Activated T-cell treated with anti-CD3 and anti-CD28 coated beads for 1 hour (primary cell): Measurements from ENCODE around the gene CHRM1.
"Not testable (repeated sequence)": the region's sequence is repeated elsewhere in the genome, so short reads cannot be mapped to it uniquely, and the experiment has no call there.

Source experiments
- DNase-seq: peaks from one replicate; pipeline ENCODE4 v3.0.0-alpha.2; 2020; ENCODE audit warnings: low read depth

CHRM1 gene

GRCh38 chr11:62921201-62921572 lies at the start of gene CHRM1:
Gene CHRM1 (minus strand): TSS chr11:62921363. CDS start chr11:62911100, 10,263 bp downstream.
- DNase-seq = no peak

GRCh38 chr11:62965574-62965973 lies 44.4 kb upstream of the CHRM1 start:
- DNase-seq = no peak

GRCh38 chr11:62962391-62962790 lies 41.2 kb upstream of the CHRM1 start:
- DNase-seq = no peak

DNA sequence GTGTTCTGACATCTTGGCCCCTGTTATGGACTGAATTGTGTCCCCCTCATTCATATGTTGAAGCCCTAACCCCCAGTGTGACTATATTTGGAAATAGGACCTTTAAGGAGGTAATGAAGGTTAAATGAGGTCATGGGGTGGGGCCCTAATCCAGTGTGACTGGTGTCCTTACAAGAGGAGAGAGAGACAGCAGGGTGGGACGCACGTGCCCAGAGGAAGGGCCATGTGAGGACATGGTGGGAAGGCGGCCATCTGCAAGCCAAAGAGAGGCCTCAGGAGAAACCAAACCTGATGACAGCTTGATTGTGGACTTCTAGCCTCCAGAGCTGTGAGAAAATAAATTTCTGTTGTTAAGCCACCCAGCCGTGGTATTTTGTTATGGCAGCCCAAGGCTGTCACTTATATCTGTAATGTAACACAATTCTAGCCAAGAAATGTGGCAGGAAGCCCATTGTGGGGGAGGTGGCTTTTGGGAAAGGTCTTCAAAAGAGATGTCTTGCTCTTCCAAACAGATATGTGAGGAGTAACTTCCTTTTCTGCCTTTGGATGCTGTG lies 39.9 kb upstream of the CHRM1 start:
- DNase-seq = no peak

GRCh38 chr11:62959422-62959980 lies 38.3 kb upstream of the CHRM1 start:
- DNase-seq = no peak

DNA sequence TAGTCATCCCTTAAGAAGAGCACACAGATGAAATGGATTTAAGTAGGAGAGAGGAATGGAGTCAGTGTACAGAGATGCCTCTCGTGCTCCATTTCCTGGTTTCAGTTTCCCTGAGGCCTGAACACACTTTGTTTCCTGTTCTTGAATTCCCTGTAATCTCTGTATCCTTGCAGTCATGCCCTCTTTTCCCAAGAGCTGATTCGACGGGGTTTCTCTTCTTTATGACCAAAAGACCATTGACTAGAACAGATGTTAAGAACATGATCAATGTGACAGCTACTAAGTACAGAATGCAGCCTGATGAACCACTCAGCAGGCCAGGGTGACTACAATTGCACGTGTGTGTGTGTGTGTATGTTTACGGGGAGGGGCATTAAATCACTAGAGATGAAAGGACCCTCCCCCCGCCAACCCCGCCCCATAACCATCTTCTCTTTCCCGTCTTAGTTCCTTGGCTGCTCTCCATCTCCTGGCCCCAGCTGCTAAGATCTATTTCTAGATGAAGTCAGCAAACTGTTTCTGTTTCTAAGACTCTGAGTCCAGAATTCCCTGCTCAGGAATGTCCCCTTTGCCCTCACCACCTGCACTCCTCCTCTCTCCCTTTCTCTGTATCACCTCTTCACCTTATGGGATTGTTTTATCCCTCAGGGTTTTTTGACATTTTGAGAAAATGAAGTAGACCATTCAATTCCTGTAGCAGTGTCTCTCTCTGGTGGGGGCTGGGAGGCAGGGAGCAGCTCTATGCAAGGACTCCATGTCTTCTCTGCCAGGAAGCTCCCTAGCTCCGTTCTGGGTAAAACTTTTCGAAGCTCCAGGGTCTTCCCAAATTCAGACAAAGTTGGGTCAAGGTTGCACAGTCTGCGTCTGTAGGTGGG lies 37.6 kb upstream of the CHRM1 start:
- DNase-seq = no peak

GRCh38 chr11:62957147-62957546 lies 36.0 kb upstream of the CHRM1 start:
- no peak for DNase-seq

GRCh38 chr11:62954478-62954877 lies 33.3 kb upstream of the CHRM1 start:
- no peak for DNase-seq

GRCh38 chr11:62953811-62954210 lies 32.6 kb upstream of the CHRM1 start:
- no peak for DNase-seq

DNA sequence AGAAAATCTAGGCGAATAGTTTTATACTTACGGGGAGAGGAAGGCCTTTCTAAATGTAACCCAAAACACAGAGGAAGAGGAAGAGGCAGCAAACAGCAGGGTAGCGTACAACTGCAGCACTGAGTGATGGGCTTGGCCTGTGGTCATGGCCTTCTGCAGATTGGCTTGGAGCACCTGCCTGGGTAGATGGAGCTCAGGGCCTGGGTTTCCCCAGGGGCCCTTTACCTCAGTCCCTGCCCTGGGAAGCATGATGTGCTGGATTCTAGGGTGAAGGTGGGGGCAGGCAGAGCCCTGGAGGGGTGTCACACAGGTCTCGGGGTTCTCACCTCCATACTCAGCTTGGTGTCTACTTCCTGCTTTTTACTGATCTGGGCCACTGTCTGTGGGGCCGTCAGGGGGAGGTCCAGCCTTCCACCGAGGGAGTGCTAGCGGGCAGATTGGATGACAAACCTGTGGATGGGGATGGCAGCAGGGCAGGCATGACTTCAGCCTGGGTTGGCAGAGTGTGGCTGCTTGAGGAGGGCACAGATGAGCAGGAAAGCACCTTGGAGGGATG lies 27.7 kb upstream of the CHRM1 start:
- DNase-seq = no peak

- DNase-seq = not testable (repeated sequence)
Observed at GRCh38 chr11:62945538-62945937, 24.4 kb upstream of the CHRM1 start.

GRCh38 chr11:62937528-62937927 lies 16.4 kb upstream of the CHRM1 start:
- DNase-seq = not testable (repeated sequence)

- DNase-seq = no peak
Observed at GRCh38 chr11:62934496-62934785, 13.3 kb upstream of the CHRM1 start.

- no peak for DNase-seq
Observed at GRCh38 chr11:62933750-62934495, 12.8 kb upstream of the CHRM1 start.

- no peak for DNase-seq
Observed at GRCh38 chr11:62933285-62933684, 12.1 kb upstream of the CHRM1 start.

GRCh38 chr11:62931499-62932278 lies 10.5 kb upstream of the CHRM1 start:
- no peak for DNase-seq

- no peak for DNase-seq
Observed at GRCh38 chr11:62930666-62931065, 9.5 kb upstream of the CHRM1 start.

- DNase-seq = no peak
Observed at GRCh38 chr11:62930157-62930556, 9.0 kb upstream of the CHRM1 start.

- no peak for DNase-seq
Observed at GRCh38 chr11:62928011-62928410, 6.8 kb upstream of the CHRM1 start.

GRCh38 chr11:62926680-62927455 lies 5.7 kb upstream of the CHRM1 start:
- DNase-seq = no peak
